ENCODE data around the gene LHX4.

Gene LHX4

DNA sequence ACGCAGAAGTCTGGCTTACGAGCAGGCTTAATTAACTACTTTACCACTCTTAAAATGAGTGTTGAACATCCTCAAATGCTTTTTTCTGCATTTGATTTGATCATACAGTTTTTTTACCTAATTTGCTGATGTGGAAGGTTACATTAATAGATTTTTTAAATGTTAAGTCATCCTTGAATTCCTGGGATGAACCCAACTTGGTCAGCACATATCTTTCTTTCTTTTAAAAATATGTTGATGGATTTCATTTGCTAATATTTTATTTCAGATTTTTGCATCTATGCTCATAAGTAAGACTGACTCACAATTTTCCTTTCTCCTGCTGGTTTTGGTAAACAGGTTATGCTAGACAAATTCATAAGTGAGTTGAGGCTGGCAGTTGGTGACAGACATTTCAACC lies 82.9 kb downstream of the LHX4 start:
- no peak for ATAC-seq
- TF ChIP-seq ZFP3 (CRISPR knock-in tag; IDR thresholded peaks at IDR 0.05) (no peak), ZC3H10 (CRISPR knock-in tag; IDR thresholded peaks at IDR 0.05) (no peak), SNAI2 (CRISPR knock-in tag; IDR thresholded peaks at IDR 0.05) (no peak), OSR1 (CRISPR knock-in tag; IDR thresholded peaks at IDR 0.05) (no peak), RARB (CRISPR knock-in tag; IDR thresholded peaks at IDR 0.05) (no peak), ZNF565 (CRISPR knock-in tag; conservative IDR thresholded peaks at IDR 0.05; ENCODE audit: low read depth) (no peak), ARNTL (CRISPR knock-in tag; IDR thresholded peaks at IDR 0.05; ENCODE audit: borderline replicate concordance, low read depth) (no peak), ISL1 (CRISPR knock-in tag; IDR thresholded peaks at IDR 0.05) (no peak)
- TF ChIP-seq, protein P1, sequence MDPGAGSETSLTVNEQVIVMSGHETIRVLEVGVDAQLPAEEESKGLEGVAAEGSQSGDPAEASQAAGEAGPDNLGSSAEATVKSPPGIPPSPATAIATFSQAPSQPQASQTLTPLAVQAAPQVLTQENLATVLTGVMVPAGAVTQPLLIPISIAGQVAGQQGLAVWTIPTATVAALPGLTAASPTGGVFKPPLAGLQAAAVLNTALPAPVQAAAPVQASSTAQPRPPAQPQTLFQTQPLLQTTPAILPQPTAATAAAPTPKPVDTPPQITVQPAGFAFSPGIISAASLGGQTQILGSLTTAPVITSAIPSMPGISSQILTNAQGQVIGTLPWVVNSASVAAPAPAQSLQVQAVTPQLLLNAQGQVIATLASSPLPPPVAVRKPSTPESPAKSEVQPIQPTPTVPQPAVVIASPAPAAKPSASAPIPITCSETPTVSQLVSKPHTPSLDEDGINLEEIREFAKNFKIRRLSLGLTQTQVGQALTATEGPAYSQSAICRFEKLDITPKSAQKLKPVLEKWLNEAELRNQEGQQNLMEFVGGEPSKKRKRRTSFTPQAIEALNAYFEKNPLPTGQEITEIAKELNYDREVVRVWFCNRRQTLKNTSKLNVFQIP (CRISPR knock-in tag; IDR thresholded peaks at IDR 0.05; ENCODE audit: borderline replicate concordance, low read depth): no peak
- TF ChIP-seq, protein P2, sequence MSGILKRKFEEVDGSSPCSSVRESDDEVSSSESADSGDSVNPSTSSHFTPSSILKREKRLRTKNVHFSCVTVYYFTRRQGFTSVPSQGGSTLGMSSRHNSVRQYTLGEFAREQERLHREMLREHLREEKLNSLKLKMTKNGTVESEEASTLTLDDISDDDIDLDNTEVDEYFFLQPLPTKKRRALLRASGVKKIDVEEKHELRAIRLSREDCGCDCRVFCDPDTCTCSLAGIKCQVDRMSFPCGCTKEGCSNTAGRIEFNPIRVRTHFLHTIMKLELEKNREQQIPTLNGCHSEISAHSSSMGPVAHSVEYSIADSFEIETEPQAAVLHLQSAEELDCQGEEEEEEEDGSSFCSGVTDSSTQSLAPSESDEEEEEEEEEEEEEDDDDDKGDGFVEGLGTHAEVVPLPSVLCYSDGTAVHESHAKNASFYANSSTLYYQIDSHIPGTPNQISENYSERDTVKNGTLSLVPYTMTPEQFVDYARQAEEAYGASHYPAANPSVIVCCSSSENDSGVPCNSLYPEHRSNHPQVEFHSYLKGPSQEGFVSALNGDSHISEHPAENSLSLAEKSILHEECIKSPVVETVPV (CRISPR knock-in tag; IDR thresholded peaks at IDR 0.05): no peak
- TF ChIP-seq, protein P3, sequence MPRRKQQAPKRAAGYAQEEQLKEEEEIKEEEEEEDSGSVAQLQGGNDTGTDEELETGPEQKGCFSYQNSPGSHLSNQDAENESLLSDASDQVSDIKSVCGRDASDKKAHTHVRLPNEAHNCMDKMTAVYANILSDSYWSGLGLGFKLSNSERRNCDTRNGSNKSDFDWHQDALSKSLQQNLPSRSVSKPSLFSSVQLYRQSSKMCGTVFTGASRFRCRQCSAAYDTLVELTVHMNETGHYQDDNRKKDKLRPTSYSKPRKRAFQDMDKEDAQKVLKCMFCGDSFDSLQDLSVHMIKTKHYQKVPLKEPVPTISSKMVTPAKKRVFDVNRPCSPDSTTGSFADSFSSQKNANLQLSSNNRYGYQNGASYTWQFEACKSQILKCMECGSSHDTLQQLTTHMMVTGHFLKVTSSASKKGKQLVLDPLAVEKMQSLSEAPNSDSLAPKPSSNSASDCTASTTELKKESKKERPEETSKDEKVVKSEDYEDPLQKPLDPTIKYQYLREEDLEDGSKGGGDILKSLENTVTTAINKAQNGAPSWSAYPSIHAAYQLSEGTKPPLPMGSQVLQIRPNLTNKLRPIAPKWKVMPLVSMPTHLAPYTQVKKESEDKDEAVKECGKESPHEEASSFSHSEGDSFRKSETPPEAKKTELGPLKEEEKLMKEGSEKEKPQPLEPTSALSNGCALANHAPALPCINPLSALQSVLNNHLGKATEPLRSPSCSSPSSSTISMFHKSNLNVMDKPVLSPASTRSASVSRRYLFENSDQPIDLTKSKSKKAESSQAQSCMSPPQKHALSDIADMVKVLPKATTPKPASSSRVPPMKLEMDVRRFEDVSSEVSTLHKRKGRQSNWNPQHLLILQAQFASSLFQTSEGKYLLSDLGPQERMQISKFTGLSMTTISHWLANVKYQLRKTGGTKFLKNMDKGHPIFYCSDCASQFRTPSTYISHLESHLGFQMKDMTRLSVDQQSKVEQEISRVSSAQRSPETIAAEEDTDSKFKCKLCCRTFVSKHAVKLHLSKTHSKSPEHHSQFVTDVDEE (CRISPR knock-in tag; IDR thresholded peaks at IDR 0.05): no peak
- TF ChIP-seq, protein P4, sequence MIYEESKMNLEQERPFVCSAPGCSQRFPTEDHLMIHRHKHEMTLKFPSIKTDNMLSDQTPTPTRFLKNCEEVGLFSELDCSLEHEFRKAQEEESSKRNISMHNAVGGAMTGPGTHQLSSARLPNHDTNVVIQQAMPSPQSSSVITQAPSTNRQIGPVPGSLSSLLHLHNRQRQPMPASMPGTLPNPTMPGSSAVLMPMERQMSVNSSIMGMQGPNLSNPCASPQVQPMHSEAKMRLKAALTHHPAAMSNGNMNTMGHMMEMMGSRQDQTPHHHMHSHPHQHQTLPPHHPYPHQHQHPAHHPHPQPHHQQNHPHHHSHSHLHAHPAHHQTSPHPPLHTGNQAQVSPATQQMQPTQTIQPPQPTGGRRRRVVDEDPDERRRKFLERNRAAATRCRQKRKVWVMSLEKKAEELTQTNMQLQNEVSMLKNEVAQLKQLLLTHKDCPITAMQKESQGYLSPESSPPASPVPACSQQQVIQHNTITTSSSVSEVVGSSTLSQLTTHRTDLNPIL (CRISPR knock-in tag; IDR thresholded peaks at IDR 0.05; ENCODE audit: low read depth): no peak

DNA sequence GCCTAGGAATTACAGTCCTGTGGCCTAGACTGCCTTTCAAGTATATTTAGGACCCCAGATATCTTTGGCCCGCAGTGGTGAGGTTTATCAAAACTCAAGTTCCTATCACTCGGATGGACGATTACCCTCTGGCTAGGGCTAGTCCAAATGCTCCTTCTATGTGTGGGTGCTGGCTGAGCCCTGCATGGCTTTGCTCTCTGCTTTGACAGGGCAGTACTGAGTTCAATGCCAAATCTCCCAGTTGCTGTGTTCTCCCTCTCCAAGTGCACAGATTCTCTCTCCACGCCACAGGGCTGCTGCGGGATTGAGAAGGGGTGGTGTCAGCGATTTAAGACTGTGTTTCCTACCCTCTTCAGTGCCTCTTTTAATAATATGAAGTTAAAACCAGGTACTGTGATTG lies 97.0 kb downstream of the LHX4 start:
- ATAC-seq: no peak

More for the DNA sequence above, 97.0 kb downstream of the LHX4 start:
- no peak for TF ChIP-seq TCF4 (CRISPR knock-in tag; IDR thresholded peaks at IDR 0.05; ENCODE audit: borderline replicate concordance)
- no peak for TF ChIP-seq ZNF565 (CRISPR knock-in tag; conservative IDR thresholded peaks at IDR 0.05; ENCODE audit: low read depth)
- TF ChIP-seq ZFP30 (CRISPR knock-in tag; IDR thresholded peaks at IDR 0.05): no peak
- no peak for TF ChIP-seq ARNTL (CRISPR knock-in tag; IDR thresholded peaks at IDR 0.05; ENCODE audit: borderline replicate concordance, low read depth)
- TF ChIP-seq, protein P1 (CRISPR knock-in tag; IDR thresholded peaks at IDR 0.05; ENCODE audit: borderline replicate concordance, low read depth): no peak
- no peak for TF ChIP-seq ZNF70 (CRISPR knock-in tag; IDR thresholded peaks at IDR 0.05)
- no peak for TF ChIP-seq ZFP3 (CRISPR knock-in tag; IDR thresholded peaks at IDR 0.05)
- TF ChIP-seq GLIS3 (CRISPR knock-in tag; IDR thresholded peaks at IDR 0.05): no peak
- TF ChIP-seq PPARA (CRISPR knock-in tag; IDR thresholded peaks at IDR 0.05; ENCODE audit: borderline replicate concordance): no peak
